HG03457 (cell line): ENCODE measurements around the gene SOX6.

Experiments
- ATAC-seq: cut with Tn5 transposase; IDR thresholded peaks from one replicate; pipeline ENCODE4 v1.9.1; 2021; ENCODE audit warnings: moderate number of reproducible peaks; ENCODE audit not compliant: unreplicated experiment

The SOX6 gene

DNA sequence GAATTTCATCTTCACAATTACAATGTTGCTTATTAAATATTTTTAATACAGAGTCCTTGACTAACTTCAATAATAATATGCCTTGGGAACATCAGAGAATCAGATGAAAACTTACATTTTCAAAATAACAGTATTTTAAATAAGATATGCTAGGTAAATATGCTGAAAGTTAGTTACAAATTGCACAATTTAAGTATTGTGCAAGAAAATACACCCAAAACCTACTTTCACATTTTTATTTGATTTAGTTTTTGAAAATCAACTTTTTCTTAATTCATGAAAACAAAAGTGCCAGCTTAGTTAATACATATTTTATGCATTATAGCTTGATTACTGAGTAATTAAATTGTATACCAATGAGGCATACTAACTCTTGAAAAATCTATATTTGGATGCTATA is 76.8 kb downstream of the SOX6 start:
- no peak for ATAC-seq

GRCh38 chr11:16278979-16279378 is 77.4 kb downstream of the SOX6 start:
- no peak for ATAC-seq

GRCh38 chr11:16278273-16278672 is 78.1 kb downstream of the SOX6 start:
- ATAC-seq: no peak

DNA sequence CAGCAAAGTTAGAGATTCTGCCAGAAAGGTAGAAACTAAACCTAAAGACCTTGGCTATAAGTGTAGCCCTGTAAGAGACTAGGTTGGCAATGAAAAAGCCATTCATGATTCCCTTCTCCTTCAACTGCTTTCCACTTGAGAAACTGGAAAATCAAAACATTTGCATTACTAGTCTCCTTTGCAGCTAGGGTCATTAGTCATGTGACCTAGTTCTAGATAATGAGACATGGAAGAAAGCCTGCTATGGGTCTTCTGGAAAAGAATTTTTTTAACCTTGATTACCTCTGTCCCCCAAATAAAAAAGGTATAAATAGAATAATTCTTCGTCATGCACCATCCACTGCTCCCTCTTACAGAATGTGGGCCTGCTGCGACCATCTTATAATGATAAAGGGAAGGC is 80.1 kb downstream of the SOX6 start:
- no peak for ATAC-seq

GRCh38 chr11:16271258-16271657 is 85.1 kb downstream of the SOX6 start:
- ATAC-seq: no peak

DNA sequence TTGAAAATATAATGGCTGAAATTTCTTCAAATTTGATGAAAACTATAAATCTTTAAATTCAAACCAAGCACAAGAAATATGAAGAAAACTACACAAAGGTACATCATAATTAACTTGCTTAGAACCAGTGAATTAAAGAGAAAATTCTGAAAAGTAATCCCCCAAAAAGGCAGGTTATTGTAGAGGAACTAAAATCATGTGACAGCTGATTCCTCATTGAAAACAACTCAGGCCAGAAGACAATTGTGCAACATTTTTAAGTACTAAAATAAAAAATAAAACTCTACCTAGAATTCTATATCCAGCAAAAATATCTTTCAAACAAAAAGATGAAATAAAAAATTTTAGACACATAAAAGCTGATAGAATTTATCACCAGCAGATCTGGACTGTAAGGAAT is 90.3 kb downstream of the SOX6 start:
- no peak for ATAC-seq

GRCh38 chr11:16265022-16265421 is 91.3 kb downstream of the SOX6 start:
- no peak for ATAC-seq

DNA sequence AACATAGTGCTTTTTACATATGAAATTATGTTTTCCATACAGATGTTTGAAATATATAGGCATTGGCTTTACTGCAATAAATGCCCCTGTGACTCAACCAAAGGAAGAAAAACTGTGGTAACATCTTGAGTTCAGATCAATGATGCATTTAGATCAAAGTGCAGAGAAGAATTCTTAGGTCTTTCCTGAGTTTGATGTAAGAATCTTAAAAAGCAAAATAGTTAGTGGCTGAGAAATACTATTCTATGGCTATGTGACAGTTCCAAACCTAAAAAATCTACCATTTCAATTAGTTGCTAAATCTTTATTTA is 93.7 kb downstream of the SOX6 start:
- no peak for ATAC-seq

DNA sequence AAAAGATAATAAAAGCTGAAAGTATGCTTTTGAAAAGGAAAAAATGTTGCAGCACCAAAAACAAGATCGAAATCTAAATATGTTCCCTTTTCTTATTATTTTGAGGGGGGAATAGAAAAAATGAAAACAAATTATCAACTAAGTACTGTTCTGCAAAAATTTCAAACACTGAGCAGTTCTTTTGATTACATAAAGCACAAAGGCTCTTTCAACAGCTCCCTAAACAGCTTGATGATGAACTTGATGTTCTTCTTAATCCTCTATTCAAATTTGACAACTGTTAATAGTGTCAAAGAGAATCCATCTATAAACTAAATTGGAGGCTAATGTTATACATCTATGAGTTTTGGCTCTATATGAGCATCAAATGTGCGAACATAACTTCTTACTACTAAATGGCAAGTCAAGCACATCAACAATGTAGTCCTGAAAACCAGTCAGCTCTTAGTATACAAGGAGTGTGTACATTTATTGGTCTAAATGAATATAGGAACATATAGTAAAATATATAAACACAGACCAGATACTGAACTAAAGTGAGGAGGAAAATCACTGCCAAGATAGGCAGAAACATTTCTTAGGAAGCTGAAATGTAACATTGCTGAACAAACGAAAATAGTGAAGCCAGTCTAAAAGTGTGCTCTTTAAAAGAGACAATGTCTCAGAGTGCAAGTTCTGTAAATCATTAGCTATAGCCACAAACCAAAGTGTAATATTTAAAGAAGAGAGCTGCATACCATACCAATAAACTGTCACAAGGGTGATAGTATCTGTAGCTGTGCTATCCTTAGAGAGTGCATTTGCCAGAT is 94.3 kb downstream of the SOX6 start:
- peak; percentile 94 for ATAC-seq

GRCh38 chr11:16252373-16252772 is 104.0 kb downstream of the SOX6 start:
- ATAC-seq: no peak

GRCh38 chr11:16248248-16248647 is 108.1 kb downstream of the SOX6 start:
- no peak for ATAC-seq

GRCh38 chr11:16242806-16243205 is 113.5 kb downstream of the SOX6 start:
- ATAC-seq: no peak

DNA sequence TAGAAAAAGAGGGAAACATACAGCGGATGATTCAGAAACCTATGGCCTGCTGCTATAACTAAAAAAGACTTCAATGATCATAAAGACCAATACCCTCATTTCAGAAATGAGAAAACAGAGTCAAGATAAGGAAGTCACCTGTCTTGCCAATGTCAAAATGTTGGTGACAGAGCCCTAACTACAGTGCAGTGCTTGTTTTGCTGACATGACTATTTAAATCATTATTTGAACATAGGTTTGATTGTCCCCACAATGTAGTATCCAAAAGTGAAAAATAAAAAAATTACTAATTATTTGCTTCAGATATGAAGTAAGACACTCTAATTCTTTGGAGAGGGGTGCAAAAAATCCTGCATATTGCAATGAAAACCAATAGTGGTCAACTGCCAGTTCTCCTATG is 115.7 kb downstream of the SOX6 start:
- no peak for ATAC-seq

GRCh38 chr11:16239141-16240105 is 116.9 kb downstream of the SOX6 start:
- ATAC-seq: no peak

GRCh38 chr11:16226245-16226644 is 130.1 kb downstream of the SOX6 start:
- no peak for ATAC-seq

DNA sequence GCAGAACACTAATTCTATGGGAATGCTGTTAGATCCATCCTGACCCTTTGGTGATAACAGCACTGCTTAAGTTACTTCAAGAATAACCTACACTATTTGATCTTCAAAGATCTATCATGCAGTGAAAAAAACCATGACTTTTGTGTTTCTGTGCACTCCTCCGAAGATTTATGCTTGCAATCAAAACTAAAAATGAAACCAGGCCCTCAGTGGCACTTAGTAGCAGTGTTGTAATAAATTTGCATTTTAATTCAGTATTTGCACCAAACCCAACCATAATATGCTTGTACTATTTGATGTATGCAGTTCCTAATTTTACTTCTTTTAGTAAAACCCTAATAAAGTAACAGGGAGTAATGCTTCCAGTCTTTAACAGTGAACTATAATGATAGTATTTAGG is 130.7 kb downstream of the SOX6 start:
- no peak for ATAC-seq

DNA sequence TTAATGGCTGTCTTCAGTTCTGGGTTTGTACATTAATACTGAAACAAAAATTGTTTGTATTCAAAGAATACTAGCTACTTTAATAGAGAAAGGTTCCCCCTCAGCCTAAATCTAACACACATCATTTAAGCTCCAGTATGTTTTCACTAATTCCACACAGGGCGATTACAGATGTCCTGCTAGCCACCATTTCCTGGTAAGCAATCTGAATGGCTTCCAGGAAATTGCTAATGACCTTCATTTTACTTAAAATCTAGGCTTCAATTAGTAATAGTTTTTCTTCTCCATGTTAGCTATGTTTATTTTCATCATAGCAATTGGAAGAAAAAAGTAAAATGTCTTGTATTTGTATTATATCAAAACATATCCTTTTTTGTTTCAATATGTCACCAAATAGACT is 132.8 kb downstream of the SOX6 start:
- no peak for ATAC-seq

GRCh38 chr11:16217631-16218030 is 138.7 kb downstream of the SOX6 start:
- no peak for ATAC-seq

- no peak for ATAC-seq
Measured at GRCh38 chr11:16216831-16217230, 139.5 kb downstream of the SOX6 start.

GRCh38 chr11:16215352-16215751 is 141.0 kb downstream of the SOX6 start:
- ATAC-seq: no peak

- ATAC-seq: no peak
Measured at GRCh38 chr11:16211407-16211806, 144.9 kb downstream of the SOX6 start.

DNA sequence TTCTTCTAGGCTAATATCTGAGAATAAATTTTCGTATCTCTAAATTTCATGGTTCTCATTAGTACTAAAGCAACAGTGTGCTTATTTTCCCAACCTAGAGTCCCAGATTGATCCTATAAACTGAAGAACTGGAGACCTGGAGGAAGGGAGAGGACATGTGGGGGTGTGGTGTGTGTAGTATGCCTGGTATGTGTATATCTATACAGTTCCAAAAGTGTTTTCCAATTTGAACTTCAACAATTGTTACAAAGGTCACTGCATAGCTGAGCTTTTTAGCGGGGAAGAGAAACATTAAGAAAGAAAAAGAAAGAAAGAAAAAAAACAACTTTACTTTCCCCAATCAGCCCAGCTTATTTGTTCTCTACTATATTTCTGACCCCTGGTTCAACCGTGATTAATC is 152.1 kb downstream of the SOX6 start:
- no peak for ATAC-seq
